OCI-LY7 (cell line): ENCODE measurements around the gene ERVK3-1. TPM values are rescaled to one million over a fixed set of nuclear protein-coding genes. Genes with fewer than 3 reads are reported as not detected.

Source experiments
- BruUV-seq: library from RNA; stranded (reverse); fragments of 400-500 nt; replicated peaks from 2 replicates; lab custom pipeline; 2021; lab: Mats Ljungman, UMichigan
- CTCF ChIA-PET: fragments of 300-600 bp; sonication (Branson Sonifier 250); formaldehyde crosslinking; loops from one replicate; lab custom pipeline; 2022; ENCODE audit warnings: antibody characterized with exemption; ENCODE audit not compliant: unreplicated experiment; lab: Charles Lee
- POLR2A ChIA-PET: fragments of 300-600 bp; sonication (Branson Sonifier 250); formaldehyde crosslinking; loops from one replicate; lab custom pipeline; 2022; ENCODE audit warnings: antibody characterized with exemption; lab: Charles Lee
- DNase-seq: peaks from one replicate; pipeline ENCODE4 v3.0.0-alpha.2; 2015; ENCODE audit warnings: low spot score
- H2AFZ ChIP-seq: fragments of 200-600 bp; sonication (generic), shearing (Covaris generic); 2 replicates; pipeline ENCODE4 v1.6.1; 2014; ENCODE audit warnings: mild to moderate bottlenecking, antibody characterized with exemption, low read length, moderate library complexity
- H3K27ac ChIP-seq: fragments of 200-600 bp; sonication (generic); 2 replicates; pipeline ENCODE4 v1.5.1; 2014; ENCODE audit warnings: mixed run types, low read depth, mild to moderate bottlenecking, moderate library complexity, low read length, inconsistent platforms; ENCODE audit not compliant: poor library complexity, severe bottlenecking
- H3K36me3 ChIP-seq: fragments of 200-600 bp; sonication (generic); 2 replicates; pipeline ENCODE4 v1.6.1; 2014; ENCODE audit warnings: mild to moderate bottlenecking, antibody characterized with exemption, low read length, moderate library complexity, mixed read lengths; ENCODE audit not compliant: insufficient read depth
- H3K4me1 ChIP-seq: fragments of 200-600 bp; sonication (generic); 2 replicates; pipeline ENCODE4 v1.5.1; 2014; ENCODE audit warnings: mild to moderate bottlenecking, low read length; ENCODE audit not compliant: insufficient read depth, poor library complexity, severe bottlenecking
- H3K4me2 ChIP-seq: fragments of 200-600 bp; sonication (generic); 2 replicates; pipeline ENCODE4 v1.6.1; 2014; ENCODE audit warnings: mild to moderate bottlenecking, low read length
- H3K4me3 ChIP-seq: fragments of 200-600 bp; sonication (generic); 2 replicates; pipeline ENCODE4 v1.5.1; 2014; ENCODE audit warnings: mild to moderate bottlenecking, low read depth, low read length; ENCODE audit not compliant: poor library complexity, severe bottlenecking
- H3K79me2 ChIP-seq: fragments of 200-600 bp; sonication (generic); 2 replicates; pipeline ENCODE4 v1.6.1; 2016; ENCODE audit warnings: low read depth, mild to moderate bottlenecking, low read length, moderate library complexity, mixed read lengths; ENCODE audit not compliant: insufficient read depth
- H3K9me2 ChIP-seq: fragments of 200-600 bp; sonication (generic); 2 replicates; pipeline ENCODE4 v1.6.1; 2016; ENCODE audit warnings: mild to moderate bottlenecking, low read length, mixed read lengths; ENCODE audit not compliant: insufficient read depth
- H3K9me3 ChIP-seq: fragments of 200-600 bp; sonication (generic); 2 replicates; pipeline ENCODE4 v1.6.1; 2014; ENCODE audit warnings: mild to moderate bottlenecking, mixed run types, low read length, mixed read lengths
- H4K20me1 ChIP-seq: fragments of 200-600 bp; sonication (generic); 2 replicates; pipeline ENCODE4 v1.6.1; 2014; ENCODE audit warnings: mild to moderate bottlenecking, antibody characterized with exemption, low read length, moderate library complexity, mixed read lengths; ENCODE audit not compliant: insufficient read depth
- CTCF ChIP-seq: fragments of 200-600 bp; sonication (generic); conservative IDR thresholded peaks from 2 replicates; pipeline ENCODE4 v1.5.1; 2014; ENCODE audit warnings: mild to moderate bottlenecking, antibody characterized with exemption, low read length, moderate library complexity, mixed read lengths
- EZH2phosphoT487 ChIP-seq: fragments of 200-600 bp; sonication (generic); IDR thresholded peaks from 2 replicates; pipeline ENCODE4 v1.6.1; 2018; ENCODE audit warnings: low read depth, borderline replicate concordance, mild to moderate bottlenecking, mixed run types, antibody characterized with exemption, low read length, moderate library complexity, mixed read lengths
- intact Hi-C: fragments of 100-400 bp; cut with micrococcal nuclease; formaldehyde crosslinking; loops from one replicate; pipeline ENCODE4 v1.10.0; 2022; ENCODE audit not compliant: unreplicated experiment
- total RNA-seq, 2 experiments: library from RNA; depleted of rRNA in 1 of 2; stranded (reverse); fragments of >200 nt in 1 of 2; shearing (Covaris generic) in 1 of 2; gene quantifications; 2 replicates each; pipeline ENCODE4 v1.2.3, GENCODE V29; 2014 to 2022

ERVK3-1 gene
- total RNA-seq, 2 experiments from 2014 or later: 48.1 to 61.7 TPM

- peaks cover 50% of the 10 kb centered on the region for H3K36me3 ChIP-seq
- H3K4me3 ChIP-seq: no peak overlapping the region
- no peak overlapping the region; the same call in 1 of the 2 replicates for H3K4me2 ChIP-seq
- H3K9me3 ChIP-seq: peaks cover 16% of the 10 kb centered on the region
- H2AFZ ChIP-seq: no peak overlapping the region
- H3K27ac ChIP-seq: no peak overlapping the region
- H3K79me2 ChIP-seq: peaks cover 33% of the 10 kb centered on the region
- DNase-seq: no peak
- BruUV-seq: no TSS peak
- no peaks in the 10 kb centered on the region for H3K9me2 ChIP-seq
- ChIA-PET POLR2A (no interaction called here), CTCF (no interaction called here)
- TF ChIP-seq EZH2phosphoT487 (no peak), CTCF (no peak)
- no peaks in the 10 kb centered on the region for H4K20me1 ChIP-seq
- intact Hi-C loops: no loop called here
- H3K4me1 ChIP-seq: peaks cover 18% of the 10 kb centered on the region
Measured at GRCh38 chr19:58277197-58277596, 28.0 kb upstream of the ERVK3-1 start.

- POLR2A ChIA-PET: interaction anchor here (0.9 kb wide), 1 partner anchor 29 kb away, joined by 3 read pairs; no protein-coding TSS in a partner anchor
Measured at GRCh38 chr19:58277748-58278540, 27.2 kb upstream of the ERVK3-1 start.

More at GRCh38 chr19:58277748-58278540, 27.2 kb upstream of the ERVK3-1 start:
- no peak for DNase-seq
- intact Hi-C loops: loop anchor here (1.0 to 2.0 kb wide), 5 partner anchors 27 to 109 kb away; partner anchors contain the start of genes ERVK3-1, RPS5, ZNF274 and ZSCAN22
- peak overlapping the region; percentile 90 for H2AFZ ChIP-seq
- H3K9me3 ChIP-seq: peaks cover 16% of the 10 kb centered on the region
- H4K20me1 ChIP-seq: no peaks in the 10 kb centered on the region
- H3K4me3 ChIP-seq: peak overlapping the region; percentile 83
- peaks cover 37% of the 10 kb centered on the region for H3K79me2 ChIP-seq
- no peaks in the 10 kb centered on the region for H3K9me2 ChIP-seq
- no peak for TF ChIP-seq EZH2phosphoT487
- no peak for TF ChIP-seq CTCF
- TSS peak; percentile 82 for BruUV-seq
- H3K27ac ChIP-seq: peak overlapping the region; percentile 52
- CTCF ChIA-PET: no interaction called here
- peaks cover 18% of the 10 kb centered on the region for H3K4me1 ChIP-seq
- H3K36me3 ChIP-seq: peaks cover 49% of the 10 kb centered on the region
- H3K4me2 ChIP-seq: peak overlapping the region; percentile 77
